HG03342 (cell line): ENCODE results near the gene EIF6.

Experiments used
- ATAC-seq: cut with Tn5 transposase; IDR thresholded peaks from one replicate; pipeline ENCODE4 v1.9.1; 2021; ENCODE audit warnings: mild to moderate bottlenecking, moderate library complexity; ENCODE audit not compliant: unreplicated experiment

EIF6 gene

DNA sequence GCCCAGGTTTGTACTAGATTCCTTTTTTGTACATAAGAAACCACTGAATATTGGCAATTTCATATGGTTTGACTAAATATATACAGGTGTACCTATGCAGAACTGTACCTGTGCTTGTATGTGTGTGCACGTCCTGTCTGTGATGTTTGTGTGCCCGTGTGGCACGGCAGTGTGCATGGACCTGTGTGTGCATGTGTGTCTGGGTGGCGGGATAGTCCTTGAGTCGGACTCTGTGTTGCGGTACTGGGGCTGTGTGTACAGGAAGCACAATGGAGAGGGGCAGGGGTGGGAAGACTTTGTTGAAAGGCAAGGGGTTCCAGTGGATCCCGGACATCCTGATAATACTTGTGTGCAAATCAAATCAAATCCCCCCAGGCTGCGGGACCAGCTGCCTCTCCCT lies 11.1 kb upstream of the EIF6 start:
- ATAC-seq, result no peak

- no peak for ATAC-seq
Observed at GRCh38 chr20:35295058-35295457, 10.5 kb upstream of the EIF6 start.

DNA sequence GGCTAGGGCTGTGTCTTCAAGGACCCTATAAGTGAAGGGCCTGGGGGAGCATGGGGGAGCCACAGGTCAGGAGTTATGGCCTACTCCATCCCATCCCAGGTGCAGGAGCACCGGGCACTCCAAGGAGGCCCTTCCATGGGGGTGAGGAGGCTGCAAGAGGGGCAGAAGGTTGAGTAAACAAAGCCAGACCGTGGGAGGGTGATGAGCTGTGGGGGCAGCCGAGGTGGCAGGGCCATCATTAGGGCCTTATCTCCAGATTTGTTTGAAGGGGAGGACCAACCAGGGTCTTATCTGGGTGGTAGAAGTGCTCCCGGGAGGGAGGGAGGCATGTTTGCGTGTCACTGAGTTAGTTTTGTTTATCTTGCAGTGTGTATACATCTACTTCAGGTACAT lies 9.7 kb upstream of the EIF6 start:
- ATAC-seq, result no peak

GRCh38 chr20:35293303-35294292 lies 9.0 kb upstream of the EIF6 start:
- no peak for ATAC-seq

GRCh38 chr20:35292504-35293285 lies 8.1 kb upstream of the EIF6 start:
- no peak for ATAC-seq

DNA sequence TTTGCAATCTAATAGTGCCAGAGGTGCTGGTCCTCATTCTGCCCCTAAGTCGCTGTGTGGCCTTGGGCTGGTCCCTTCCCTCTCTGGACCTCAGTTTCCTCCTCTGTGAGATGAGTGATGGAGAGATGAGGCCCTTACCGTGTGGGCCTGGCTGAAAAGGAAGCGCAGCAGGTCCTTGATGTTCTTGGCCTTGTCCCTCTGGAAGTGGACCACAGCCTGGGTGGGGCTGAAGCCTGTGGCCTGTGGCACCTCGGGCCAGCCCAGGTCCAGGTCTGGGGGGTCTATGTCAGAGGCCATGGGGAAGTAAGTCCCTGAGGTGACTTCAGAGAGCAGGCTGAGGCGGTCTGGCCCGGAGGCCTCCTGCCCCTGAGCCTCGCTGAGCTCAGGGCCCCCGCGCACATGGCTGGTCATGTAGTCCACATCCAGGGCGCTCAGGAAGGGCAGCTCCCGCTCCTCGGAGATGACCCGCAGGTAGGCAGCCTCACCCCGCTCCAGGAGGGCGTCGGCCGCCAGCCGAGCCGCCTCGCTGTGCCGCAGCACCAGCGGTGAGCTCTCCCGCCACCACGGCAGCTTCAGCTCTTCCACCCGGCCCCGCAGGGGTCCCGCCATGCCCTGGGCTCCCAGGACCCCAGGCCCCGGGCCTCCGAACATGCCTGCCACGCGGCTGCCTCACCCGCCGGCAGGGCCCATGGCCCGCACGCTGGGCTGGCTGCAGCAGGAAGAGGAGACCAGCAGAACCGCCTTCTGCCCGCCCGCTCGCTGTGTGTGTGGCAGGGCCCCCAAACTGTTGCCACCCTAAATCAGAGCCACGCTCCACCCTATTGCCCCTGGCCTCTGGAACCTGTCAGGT lies 7.3 kb upstream of the EIF6 start, which contains the start of gene FAM83C:
TSS of gene FAM83C (minus strand) at position 772 of the 850 bp plus-strand sequence. CDS start at position 651, 121 bp downstream.
- ATAC-seq, result no peak

DNA sequence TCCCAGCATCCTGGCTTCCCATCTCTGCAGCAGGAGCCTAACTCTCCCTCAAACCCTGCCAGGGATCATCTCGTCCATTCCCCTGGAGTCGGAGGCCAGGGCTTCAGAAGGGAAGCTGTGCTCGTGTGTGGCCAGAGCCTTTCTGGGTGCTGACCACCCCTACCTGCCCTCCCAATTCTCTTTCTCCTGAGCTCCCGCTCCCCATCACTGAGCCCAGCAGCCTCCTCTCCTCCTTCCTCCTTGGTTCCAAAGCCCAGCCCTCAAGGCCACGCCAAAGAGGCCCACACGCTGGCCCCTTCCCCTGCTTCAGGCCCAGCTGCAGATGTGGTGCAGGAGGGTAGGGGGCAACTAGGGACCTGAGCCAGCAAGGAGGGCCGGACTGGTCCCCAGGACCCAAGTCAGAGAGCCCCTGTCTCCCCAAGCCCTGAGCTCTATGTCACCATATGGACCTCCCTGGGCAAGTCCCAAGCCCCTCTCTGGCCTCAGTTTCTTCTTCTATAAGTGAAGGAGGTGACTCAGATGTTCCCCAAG lies 6.4 kb upstream of the EIF6 start:
- no peak for ATAC-seq

GRCh38 chr20:35290186-35290886 lies 5.8 kb upstream of the EIF6 start:
- no peak for ATAC-seq

GRCh38 chr20:35288325-35289060 lies 3.9 kb upstream of the EIF6 start:
- no peak for ATAC-seq

DNA sequence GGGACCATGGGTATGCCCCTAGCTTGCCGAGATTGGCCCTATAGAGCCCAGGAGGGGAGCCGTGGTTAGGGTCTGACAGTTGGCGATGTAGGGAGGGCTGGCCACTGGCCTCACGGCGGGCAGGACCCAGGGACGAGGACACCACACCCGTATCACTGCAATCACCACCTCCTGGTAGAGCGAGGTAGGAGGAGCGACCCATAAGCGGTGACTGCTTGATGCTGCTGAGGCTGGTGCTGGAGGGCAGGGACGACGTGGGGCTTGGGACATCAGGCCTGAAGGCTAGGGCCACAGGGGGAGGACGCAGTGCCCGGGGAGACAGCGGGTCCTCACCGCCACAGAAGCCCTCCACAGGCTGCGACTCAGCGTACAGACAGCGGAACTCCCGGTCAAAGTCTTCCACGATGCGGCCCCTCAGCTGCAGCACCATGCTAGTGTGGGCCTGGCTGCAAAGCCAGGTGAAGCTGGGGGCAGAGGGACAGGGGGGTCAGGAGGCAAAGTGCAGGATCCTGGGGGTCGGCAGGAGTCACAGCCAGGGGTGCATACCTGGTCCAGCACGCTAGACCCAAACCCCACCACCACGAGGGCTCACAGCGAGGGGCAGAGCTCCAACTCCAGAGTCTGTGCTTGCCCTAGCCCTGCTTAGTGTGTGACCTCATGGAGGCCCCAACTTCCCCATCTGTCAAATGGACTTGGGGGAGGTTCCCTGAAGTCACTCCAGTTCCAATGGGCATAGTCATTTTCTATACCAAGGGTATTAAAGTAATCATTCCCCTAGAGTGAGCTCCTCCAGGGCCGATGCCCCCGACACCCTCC lies 3.1 kb upstream of the EIF6 start:
- no peak for ATAC-seq

DNA sequence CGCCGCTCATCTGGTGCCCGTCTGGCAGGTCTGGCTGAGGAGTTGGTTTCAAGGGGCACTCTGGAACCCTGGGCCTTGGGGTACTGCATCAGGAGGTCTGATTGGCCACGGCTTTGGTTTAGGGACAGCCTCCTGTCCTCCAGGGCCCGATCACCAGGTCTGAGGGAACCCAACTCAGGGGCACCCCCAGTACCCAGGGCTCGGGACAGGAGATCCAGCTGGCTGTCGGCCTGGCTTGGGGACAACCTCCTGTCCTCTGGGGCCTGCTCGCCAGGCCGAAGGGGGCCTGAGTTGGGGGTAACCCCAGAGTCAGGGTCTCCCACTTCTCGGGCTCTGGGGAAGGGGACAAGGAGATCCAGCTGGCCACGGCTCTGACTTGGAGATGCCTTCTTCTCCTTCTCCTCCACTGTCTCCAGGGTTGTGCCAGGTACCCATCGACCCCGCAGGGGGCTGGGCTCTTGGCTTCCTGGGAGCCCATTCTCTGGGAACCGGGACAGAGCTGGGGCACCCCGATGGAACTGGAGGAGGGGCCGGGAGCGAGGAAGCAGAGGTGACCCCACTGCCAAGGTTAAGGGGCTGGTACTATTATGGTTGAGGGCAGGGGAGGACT lies 2.4 kb upstream of the EIF6 start:
- ATAC-seq, result no peak

DNA sequence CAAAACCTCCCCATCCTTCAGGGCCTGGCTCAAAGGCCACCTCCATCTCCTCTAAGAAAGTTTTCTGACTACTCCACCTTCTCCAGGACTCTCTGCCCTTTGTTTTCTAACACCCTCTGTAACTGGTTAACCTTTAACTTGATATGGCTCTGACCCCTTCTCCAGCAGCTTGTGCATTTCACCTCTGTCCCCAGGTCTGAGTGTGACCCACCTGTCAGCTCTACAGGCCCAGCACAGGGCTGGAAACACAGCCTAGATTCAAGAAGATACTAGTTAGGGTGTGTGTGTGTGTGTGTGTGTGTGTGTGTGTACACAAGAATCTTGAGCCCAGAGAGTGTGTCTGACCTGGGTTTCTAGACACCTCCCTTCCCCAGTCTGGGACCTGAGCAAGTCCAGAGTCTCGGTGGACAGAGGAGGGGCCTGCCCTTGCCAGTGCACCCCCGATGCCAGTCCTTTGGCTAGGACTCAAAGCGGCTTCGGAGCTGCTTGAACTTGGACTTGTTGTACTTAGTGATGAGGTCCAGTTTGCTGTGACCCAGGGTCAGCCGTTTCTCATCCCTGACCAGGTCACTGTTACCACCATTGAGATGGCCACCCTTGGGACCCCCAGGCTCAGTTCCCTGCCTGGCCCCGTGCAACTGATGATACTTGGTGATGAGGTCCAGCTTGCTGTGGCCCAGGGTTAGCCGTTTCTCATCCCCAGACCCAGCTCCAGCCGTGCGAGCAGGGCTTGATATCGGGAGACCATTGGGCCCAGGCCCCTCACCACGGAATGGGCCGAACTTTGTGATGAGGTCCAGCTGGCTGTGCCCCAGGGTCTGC lies 1.7 kb upstream of the EIF6 start:
- no peak for ATAC-seq

- no peak for ATAC-seq
Observed at GRCh38 chr20:35285806-35286076, 1.2 kb upstream of the EIF6 start.

DNA sequence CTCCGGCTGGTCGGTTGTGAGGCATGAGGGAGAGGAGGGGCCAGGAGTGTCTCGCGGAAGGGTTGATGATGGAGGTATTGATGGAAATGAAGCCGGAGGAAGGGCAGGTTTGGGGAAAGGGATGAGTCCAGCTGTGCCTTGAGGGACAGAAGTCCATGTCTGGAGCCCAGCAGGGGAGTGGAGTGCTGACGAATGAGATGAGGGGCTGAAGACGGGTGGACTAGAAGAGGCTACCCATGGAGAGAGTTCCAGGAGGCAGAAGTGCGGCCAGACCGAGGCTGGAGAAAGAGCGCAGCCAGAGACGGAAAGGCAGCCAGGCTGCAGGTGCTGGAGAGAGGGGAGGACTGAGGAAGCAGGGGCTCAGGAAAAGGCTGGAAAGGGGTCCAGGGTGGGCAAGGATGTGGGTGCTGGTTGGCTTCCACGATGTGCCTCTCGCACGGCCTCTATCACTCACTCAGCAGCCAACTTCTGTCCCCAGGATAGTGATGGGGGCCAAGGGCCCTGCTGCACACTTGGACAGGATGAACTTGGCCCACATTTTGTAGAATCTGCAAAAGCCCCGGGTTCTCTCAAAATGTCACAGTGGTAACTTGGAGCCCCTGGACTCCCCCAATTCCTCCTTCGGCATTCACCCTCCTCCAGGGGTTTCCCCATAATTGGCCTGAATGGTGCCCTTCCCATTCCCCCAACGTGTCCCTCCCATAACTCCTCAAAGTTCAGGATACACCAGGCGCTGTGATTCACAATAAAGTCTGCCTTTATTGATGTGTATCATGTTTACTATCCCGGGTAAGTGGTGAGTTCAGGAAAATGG lies 627 bp upstream of the EIF6 start:
- no peak for ATAC-seq

- ATAC-seq, result no peak
Observed at GRCh38 chr20:35283441-35284266, 918 bp downstream of the EIF6 start.
